Liver (tissue), 9 donors: ENCODE results near the gene BANK1. TPM values are rescaled to one million over a fixed set of nuclear protein-coding genes. Genes with fewer than 3 reads are reported as not detected.

ENCODE experiments used
- DNase-seq: peaks from one replicate; pipeline ENCODE4 v3.0.0-alpha.2; 2017; ENCODE audit warnings: low spot score
- H3K27ac ChIP-seq, 2 donors: one replicate each; pipeline ENCODE4 v1.7.0; 2013; ENCODE audit warnings: inconsistent platforms in 2 of 2, low read length in 2 of 2, control low read depth in 1 of 2, low read depth in 1 of 2, mild to moderate bottlenecking in 1 of 2
- H3K27me3 ChIP-seq, 4 donors: one replicate each; pipeline versions ENCODE4 v1.6.1 to v1.7.0; 2013; ENCODE audit warnings: low read length in 3 of 4, inconsistent platforms in 1 of 4, mild to moderate bottlenecking in 1 of 4, moderate library complexity in 1 of 4; ENCODE audit not compliant: control insufficient read depth in 4 of 4, insufficient read depth in 4 of 4
- H3K36me3 ChIP-seq, 4 donors: one replicate each; pipeline versions ENCODE4 v1.6.1 to v1.7.0; 2013; ENCODE audit warnings: low read length in 3 of 4, mild to moderate bottlenecking in 3 of 4, low read depth in 1 of 4, moderate library complexity in 1 of 4; ENCODE audit not compliant: control insufficient read depth in 4 of 4, insufficient read depth in 3 of 4
- H3K4me1 ChIP-seq, 4 donors: one replicate each; pipeline versions ENCODE4 v1.6.1 to v1.7.0; 2013; ENCODE audit warnings: low read length in 3 of 4, mild to moderate bottlenecking in 3 of 4, moderate library complexity in 1 of 4; ENCODE audit not compliant: control insufficient read depth in 4 of 4, insufficient read depth in 4 of 4
- H3K4me3 ChIP-seq, 3 donors: one replicate each; pipeline versions ENCODE4 v1.6.1 to v1.7.0; 2013; ENCODE audit warnings: low read length in 3 of 3, control low read depth in 1 of 3, low read depth in 1 of 3, mild to moderate bottlenecking in 1 of 3
- H3K9ac ChIP-seq, 2 donors: one replicate each; pipeline ENCODE4 v1.7.0; 2013; ENCODE audit warnings: low read length in 2 of 2, mild to moderate bottlenecking in 2 of 2, moderate library complexity in 2 of 2, control low read depth in 1 of 2, low read depth in 1 of 2
- H3K9me3 ChIP-seq, 4 donors: one replicate each; pipeline versions ENCODE4 v1.6.1 to v1.7.0; 2013; ENCODE audit warnings: low read length in 3 of 4; ENCODE audit not compliant: control insufficient read depth in 4 of 4
- EGR1 ChIP-seq, 2 donors: IDR thresholded peaks; 2 replicates each; pipeline ENCODE4 v1.6.1; 2016 to 2018; ENCODE audit warnings: antibody characterized with exemption in 2 of 2, low read depth in 2 of 2
- FOXA1 ChIP-seq: IDR thresholded peaks from 2 replicates; pipeline ENCODE4 v1.6.1; 2016; ENCODE audit warnings: antibody characterized with exemption
- FOXA2 ChIP-seq: IDR thresholded peaks from 2 replicates; pipeline ENCODE4 v1.6.1; 2016; ENCODE audit warnings: antibody characterized with exemption
- GABPA ChIP-seq, 2 donors: IDR thresholded peaks in 1 of 2; conservative IDR thresholded peaks in 1 of 2; 2 replicates each; pipeline ENCODE4 v1.6.1; 2016; ENCODE audit warnings: antibody characterized with exemption in 2 of 2, mild to moderate bottlenecking in 1 of 2, moderate library complexity in 1 of 2
- HNF4G ChIP-seq: IDR thresholded peaks from 2 replicates; pipeline ENCODE4 v1.6.1; 2016; ENCODE audit warnings: antibody characterized with exemption
- JUND ChIP-seq, 2 donors: IDR thresholded peaks; 2 replicates each; pipeline ENCODE4 v1.6.1; 2016; ENCODE audit warnings: antibody characterized with exemption in 2 of 2
- NR2F2 ChIP-seq: IDR thresholded peaks from 2 replicates; pipeline ENCODE4 v1.6.1; 2016; ENCODE audit warnings: antibody characterized with exemption
- RAD21 ChIP-seq, 2 donors: IDR thresholded peaks; 2 replicates each; pipeline ENCODE4 v1.6.1; 2016; ENCODE audit warnings: antibody characterized with exemption in 2 of 2, mild to moderate bottlenecking in 2 of 2
- RXRA ChIP-seq, 2 donors: IDR thresholded peaks; 2 replicates each; pipeline ENCODE4 v1.6.1; 2017 to 2018; ENCODE audit warnings: antibody characterized with exemption in 2 of 2, mild to moderate bottlenecking in 1 of 2
- SP1 ChIP-seq: IDR thresholded peaks from 2 replicates; pipeline ENCODE4 v1.6.1; 2018; ENCODE audit warnings: antibody characterized with exemption, mild to moderate bottlenecking
- TAF1 ChIP-seq: conservative IDR thresholded peaks from 2 replicates; pipeline ENCODE4 v1.6.1; 2016; ENCODE audit warnings: antibody characterized with exemption, mild to moderate bottlenecking
- WGBS: extraction: QIAGEN DNeasy Blood & Tissue Kit; methylation state at CpG from one replicate; pipeline ENCODE4 v1.1.7; 2013; 5-methylcytosine and 5-hydroxymethylcytosine counted together
- polyA plus RNA-seq, 2 donors: library from polyadenylated mRNA; stranded (reverse) in 1 of 2; unstranded in 1 of 2; fragments of 200-250 nt in 1 of 2; fragments of >200 nt in 1 of 2; fragmentation: Nextera tagmentation in 1 of 2; extraction: Ambion mirVana in 1 of 2; gene quantifications; one replicate each; pipeline versions ENCODE4 v1.2.1 to v1.2.3, GENCODE V29; 2013 to 2015
- total RNA-seq, 2 donors: library from RNA; depleted of rRNA; stranded (reverse); fragments of >200 nt; gene quantifications; one replicate each; pipeline ENCODE4 v1.2.3, GENCODE V29; 2014
- TF ChIP-seq, protein P1 (sequence below): IDR thresholded peaks from 2 replicates; pipeline ENCODE4 v1.6.1; 2016; ENCODE audit warnings: antibody characterized with exemption
- TF ChIP-seq, protein P2 (sequence below): fragments of 150-350 bp; IDR thresholded peaks from 2 replicates; pipeline ENCODE4 v1.5.1; 2017; ENCODE audit warnings: improper control_type of control experiment, low read depth, low read length; ENCODE audit not compliant: missing input control
- TF ChIP-seq, protein P3 (sequence below): IDR thresholded peaks from 2 replicates; pipeline ENCODE4 v1.6.1; 2016; ENCODE audit warnings: antibody characterized with exemption
- TF ChIP-seq, protein P4 (sequence below): IDR thresholded peaks from 2 replicates; pipeline ENCODE4 v1.6.1; 2016; ENCODE audit warnings: antibody characterized with exemption, mild to moderate bottlenecking
- donor health status: healthy.
- donor health status: healthy.
- donor health status: healthy.
- donor health status: healthy.
- donor health status: healthy.

Gene BANK1
- total and polyA plus RNA-seq, 4 donors: 0.06 to 1.7 (median 0.35) TPM

DNA sequence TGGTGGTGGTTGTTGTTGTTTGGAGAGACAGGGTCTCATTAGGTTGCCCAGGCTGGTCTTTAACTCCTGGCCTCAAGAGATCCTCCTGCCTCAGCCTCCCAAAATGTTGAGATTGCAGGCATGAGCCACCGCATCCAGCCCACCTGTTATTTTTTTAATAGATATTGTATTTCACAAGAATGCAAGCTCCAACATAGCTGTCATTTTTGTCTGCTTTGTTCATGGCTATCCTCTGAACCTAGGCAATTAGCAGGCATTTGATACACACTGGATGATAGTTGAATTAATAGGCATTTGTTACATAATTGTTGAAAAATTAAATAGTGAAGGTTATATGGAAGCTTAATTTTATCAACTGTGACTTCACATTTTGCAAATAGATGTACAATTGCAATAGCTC, 64.7 kb downstream of the BANK1 start:
- WGBS: 98% methylated on average over 1 of the region's 1 CpG
- no peak for TF ChIP-seq FOXA1
- TF ChIP-seq HNF4G: no peak
- no peak for TF ChIP-seq RXRA (IDR thresholded peaks at IDR 0.05)
- TF ChIP-seq, protein P1, sequence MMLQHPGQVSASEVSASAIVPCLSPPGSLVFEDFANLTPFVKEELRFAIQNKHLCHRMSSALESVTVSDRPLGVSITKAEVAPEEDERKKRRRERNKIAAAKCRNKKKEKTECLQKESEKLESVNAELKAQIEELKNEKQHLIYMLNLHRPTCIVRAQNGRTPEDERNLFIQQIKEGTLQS: no peak
- TF ChIP-seq FOXA2: no peak
- TF ChIP-seq JUND (IDR thresholded peaks at IDR 0.05): no peak
- TF ChIP-seq TAF1: no peak
- TF ChIP-seq, protein P2, sequence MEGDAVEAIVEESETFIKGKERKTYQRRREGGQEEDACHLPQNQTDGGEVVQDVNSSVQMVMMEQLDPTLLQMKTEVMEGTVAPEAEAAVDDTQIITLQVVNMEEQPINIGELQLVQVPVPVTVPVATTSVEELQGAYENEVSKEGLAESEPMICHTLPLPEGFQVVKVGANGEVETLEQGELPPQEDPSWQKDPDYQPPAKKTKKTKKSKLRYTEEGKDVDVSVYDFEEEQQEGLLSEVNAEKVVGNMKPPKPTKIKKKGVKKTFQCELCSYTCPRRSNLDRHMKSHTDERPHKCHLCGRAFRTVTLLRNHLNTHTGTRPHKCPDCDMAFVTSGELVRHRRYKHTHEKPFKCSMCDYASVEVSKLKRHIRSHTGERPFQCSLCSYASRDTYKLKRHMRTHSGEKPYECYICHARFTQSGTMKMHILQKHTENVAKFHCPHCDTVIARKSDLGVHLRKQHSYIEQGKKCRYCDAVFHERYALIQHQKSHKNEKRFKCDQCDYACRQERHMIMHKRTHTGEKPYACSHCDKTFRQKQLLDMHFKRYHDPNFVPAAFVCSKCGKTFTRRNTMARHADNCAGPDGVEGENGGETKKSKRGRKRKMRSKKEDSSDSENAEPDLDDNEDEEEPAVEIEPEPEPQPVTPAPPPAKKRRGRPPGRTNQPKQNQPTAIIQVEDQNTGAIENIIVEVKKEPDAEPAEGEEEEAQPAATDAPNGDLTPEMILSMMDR: no peak
- TF ChIP-seq, protein P3, sequence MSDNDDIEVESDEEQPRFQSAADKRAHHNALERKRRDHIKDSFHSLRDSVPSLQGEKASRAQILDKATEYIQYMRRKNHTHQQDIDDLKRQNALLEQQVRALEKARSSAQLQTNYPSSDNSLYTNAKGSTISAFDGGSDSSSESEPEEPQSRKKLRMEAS: no peak
- TF ChIP-seq NR2F2: no peak
- no peak for TF ChIP-seq EGR1 (IDR thresholded peaks at IDR 0.05; ENCODE audit: low read depth in 2 of 2)
- no peak overlapping the region for H3K27ac ChIP-seq
- H3K4me1 ChIP-seq: no peaks in the 10 kb centered on the region
- H3K9ac ChIP-seq: no peak overlapping the region
- no peak overlapping the region for H3K4me3 ChIP-seq
- no peak for DNase-seq
- H3K27me3 ChIP-seq: peaks cover 0 to 7% (median 0%) of the 10 kb centered on the region in 4 donors
- H3K9me3 ChIP-seq: no peaks in the 10 kb centered on the region
- no peaks in the 10 kb centered on the region for H3K36me3 ChIP-seq

DNA sequence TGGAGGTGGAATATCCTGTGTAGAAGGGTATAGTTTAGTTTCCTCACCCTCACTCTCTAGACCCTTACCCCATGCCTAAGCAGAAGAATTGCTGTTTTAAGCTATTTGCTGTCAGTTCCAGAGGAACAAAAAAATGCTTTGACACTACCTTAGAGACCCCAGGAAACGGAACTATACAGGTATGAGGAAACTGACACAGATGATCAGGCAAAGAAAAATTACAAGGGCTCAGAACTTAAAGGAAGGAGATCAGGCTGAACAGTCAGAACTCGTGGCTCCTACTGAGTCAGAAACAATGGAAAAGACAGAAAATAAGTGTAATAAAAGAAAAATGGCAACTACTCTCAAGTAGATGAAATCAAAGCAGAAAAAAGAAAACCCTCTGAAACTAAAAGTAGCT, 65.6 kb downstream of the BANK1 start:
- no peak overlapping the region for H3K4me3 ChIP-seq
- no peak overlapping the region for H3K27ac ChIP-seq
- H3K4me1 ChIP-seq: no peaks in the 10 kb centered on the region
- H3K9me3 ChIP-seq: no peaks in the 10 kb centered on the region
- DNase-seq: no peak
- TF ChIP-seq, protein P2: no peak
- TF ChIP-seq RAD21 (IDR thresholded peaks at IDR 0.05) (no peak), EGR1 (IDR thresholded peaks at IDR 0.05; ENCODE audit: low read depth in 2 of 2) (no peak), GABPA (IDR thresholded peaks at IDR 0.05 in 1 of 2, conservative IDR thresholded peaks at IDR 0.05 in 1 of 2) (no peak), FOXA2 (no peak), HNF4G (no peak), RXRA (IDR thresholded peaks at IDR 0.05) (no peak), SP1 (no peak), JUND (IDR thresholded peaks at IDR 0.05) (no peak)
- TF ChIP-seq, protein P1: no peak
- TF ChIP-seq, protein P3: no peak
- TF ChIP-seq, protein P4, sequence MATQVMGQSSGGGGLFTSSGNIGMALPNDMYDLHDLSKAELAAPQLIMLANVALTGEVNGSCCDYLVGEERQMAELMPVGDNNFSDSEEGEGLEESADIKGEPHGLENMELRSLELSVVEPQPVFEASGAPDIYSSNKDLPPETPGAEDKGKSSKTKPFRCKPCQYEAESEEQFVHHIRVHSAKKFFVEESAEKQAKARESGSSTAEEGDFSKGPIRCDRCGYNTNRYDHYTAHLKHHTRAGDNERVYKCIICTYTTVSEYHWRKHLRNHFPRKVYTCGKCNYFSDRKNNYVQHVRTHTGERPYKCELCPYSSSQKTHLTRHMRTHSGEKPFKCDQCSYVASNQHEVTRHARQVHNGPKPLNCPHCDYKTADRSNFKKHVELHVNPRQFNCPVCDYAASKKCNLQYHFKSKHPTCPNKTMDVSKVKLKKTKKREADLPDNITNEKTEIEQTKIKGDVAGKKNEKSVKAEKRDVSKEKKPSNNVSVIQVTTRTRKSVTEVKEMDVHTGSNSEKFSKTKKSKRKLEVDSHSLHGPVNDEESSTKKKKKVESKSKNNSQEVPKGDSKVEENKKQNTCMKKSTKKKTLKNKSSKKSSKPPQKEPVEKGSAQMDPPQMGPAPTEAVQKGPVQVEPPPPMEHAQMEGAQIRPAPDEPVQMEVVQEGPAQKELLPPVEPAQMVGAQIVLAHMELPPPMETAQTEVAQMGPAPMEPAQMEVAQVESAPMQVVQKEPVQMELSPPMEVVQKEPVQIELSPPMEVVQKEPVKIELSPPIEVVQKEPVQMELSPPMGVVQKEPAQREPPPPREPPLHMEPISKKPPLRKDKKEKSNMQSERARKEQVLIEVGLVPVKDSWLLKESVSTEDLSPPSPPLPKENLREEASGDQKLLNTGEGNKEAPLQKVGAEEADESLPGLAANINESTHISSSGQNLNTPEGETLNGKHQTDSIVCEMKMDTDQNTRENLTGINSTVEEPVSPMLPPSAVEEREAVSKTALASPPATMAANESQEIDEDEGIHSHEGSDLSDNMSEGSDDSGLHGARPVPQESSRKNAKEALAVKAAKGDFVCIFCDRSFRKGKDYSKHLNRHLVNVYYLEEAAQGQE: no peak
- peaks cover 0 to 7% (median 0%) of the 10 kb centered on the region in 4 donors for H3K27me3 ChIP-seq
- WGBS: 73% methylated on average over 2 of the region's 2 CpGs
- no peaks in the 10 kb centered on the region for H3K36me3 ChIP-seq
- no peak overlapping the region for H3K9ac ChIP-seq
